AG04450 (cell line): ENCODE data around the gene GOLGA8R. TPM values are rescaled to one million over a fixed set of nuclear protein-coding genes. Genes with fewer than 3 reads are reported as not detected.
"Not testable (repeated sequence)": the region's sequence is repeated elsewhere in the genome, so short reads cannot be mapped to it uniquely, and the experiment has no call there.

ENCODE experiments used
- CTCF ChIA-PET: fragments of 300-600, 350-600 bp; formaldehyde crosslinking; extraction: SDS; loops from one replicate; lab custom pipeline; 2022; ENCODE audit warnings: antibody characterized with exemption, inconsistent platforms; lab: Charles Lee
- POLR2A ChIA-PET: fragments of 350-600 bp; formaldehyde crosslinking; extraction: SDS; loops from one replicate; lab custom pipeline; 2021; ENCODE audit warnings: antibody characterized with exemption, inconsistent platforms; lab: Yijun Ruan, JAX
- DNase-seq: peaks from one replicate; pipeline ENCODE4 v3.0.0-alpha.2; 2011; ENCODE audit warnings: low read depth, low spot score
- H3K27ac ChIP-seq: one replicate; pipeline ENCODE4 v1.5.1; 2012; ENCODE audit warnings: low read depth, low read length, control low read depth
- H3K27me3 ChIP-seq: one replicate; pipeline ENCODE4 v1.6.0; 2012; ENCODE audit warnings: low read length; ENCODE audit not compliant: control insufficient read depth, insufficient read depth
- H3K4me3 ChIP-seq: 2 replicates; pipeline ENCODE4 v1.5.1; 2011; ENCODE audit warnings: mild to moderate bottlenecking, low read depth, low read length, control low read depth
- H3K9me3 ChIP-seq: 2 replicates; pipeline ENCODE4 v1.5.1; 2012; ENCODE audit warnings: low read length; ENCODE audit not compliant: control insufficient read depth, insufficient read depth
- polyA minus RNA-seq: library from RNA; depleted of rRNA, polyadenylated mRNA; stranded (reverse); fragments of >200 nt; gene quantifications from 2 replicates; pipeline ENCODE4 v1.2.3, GENCODE V29; 2011; rRNA and poly(A)+ RNA removed
- polyA plus RNA-seq: library from polyadenylated mRNA; depleted of rRNA; stranded (reverse); fragments of >200 nt; gene quantifications from 2 replicates; pipeline ENCODE4 v1.2.3, GENCODE V29; 2011; rRNA removed

Gene GOLGA8R, protein sequence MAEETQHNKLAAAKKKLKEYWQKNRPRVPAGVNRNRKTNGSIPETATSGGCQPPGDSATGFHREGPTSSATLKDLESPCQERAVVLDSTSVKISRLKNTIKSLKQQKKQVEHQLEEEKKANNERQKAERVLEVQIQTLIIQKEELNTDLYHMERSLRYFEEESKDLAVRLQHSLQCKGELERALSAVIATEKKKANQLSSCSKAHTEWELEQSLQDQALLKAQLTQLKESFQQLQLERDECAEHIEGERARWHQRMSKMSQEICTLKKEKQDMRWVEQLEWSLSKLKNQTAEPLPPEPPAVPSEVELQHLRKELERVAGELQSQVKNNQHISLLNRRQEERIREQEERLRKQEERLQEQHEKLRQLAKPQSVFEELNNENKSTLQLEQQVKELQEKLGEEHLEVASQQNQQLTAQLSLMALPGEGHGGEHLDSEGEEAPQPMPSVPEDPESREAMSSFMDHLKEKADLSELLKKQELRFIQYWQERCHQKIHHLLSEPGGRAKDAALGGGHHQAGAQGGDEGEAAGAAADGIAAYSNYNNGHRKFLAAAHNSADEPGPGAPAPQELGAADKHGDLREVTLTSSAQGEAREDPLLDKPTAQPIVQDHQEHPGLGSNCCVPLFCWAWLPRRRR
- polyA plus RNA-seq (0.73 and 0.74 TPM in 2 replicates), polyA minus RNA-seq (0.83 and 0.96 TPM in 2 replicates)

DNA sequence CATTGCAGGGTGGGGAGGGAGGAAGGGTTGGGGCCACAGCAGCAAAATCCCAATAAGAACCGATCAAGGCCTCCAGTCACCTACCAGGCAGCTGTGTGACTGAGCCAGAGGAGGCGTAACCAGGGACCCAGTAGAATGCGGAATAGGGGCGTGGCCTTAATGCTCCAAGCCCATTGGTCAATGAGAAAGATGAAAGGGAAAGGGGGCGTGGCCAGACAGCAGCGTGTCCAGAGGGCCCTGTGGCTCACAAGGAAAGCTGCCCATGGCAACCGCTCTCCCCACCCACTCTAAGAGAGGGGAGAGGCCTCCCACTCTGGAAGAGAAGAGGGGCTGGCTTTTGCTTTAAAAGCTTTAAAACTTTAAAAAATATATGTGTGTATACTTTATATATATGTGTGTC is at the start of gene GOLGA8R:
Gene GOLGA8R (minus strand): TSS at position 101 of the 400 bp plus-strand sequence. CDS start 98 bp downstream, at position 3.
- DNase-seq, H3K27ac ChIP-seq, H3K27me3 ChIP-seq, H3K9me3 ChIP-seq, POLR2A ChIA-PET, CTCF ChIA-PET, H3K4me3 ChIP-seq: not testable (repeated sequence)

DNA sequence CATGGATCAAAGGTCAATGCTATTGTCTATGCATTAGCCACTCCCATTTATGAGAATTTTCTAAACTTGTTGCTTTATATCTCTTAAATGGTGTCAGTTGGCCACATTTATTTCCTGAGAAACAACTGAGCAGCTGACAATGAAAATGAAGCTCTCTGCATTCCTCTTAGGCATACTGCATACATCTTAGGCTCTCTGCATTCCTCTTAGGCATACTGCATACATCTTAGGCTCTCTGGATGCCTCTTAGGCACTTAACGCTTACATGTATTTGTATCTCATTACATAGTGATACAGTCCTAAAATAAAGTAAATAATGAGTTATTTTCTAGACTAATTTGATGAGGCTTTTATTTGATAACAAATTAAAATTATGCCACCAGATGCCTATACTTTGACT is 49.8 kb upstream of the GOLGA8R start:
- POLR2A ChIA-PET, H3K27me3 ChIP-seq, DNase-seq, H3K4me3 ChIP-seq, H3K27ac ChIP-seq, CTCF ChIA-PET, H3K9me3 ChIP-seq: not testable (repeated sequence)

DNA sequence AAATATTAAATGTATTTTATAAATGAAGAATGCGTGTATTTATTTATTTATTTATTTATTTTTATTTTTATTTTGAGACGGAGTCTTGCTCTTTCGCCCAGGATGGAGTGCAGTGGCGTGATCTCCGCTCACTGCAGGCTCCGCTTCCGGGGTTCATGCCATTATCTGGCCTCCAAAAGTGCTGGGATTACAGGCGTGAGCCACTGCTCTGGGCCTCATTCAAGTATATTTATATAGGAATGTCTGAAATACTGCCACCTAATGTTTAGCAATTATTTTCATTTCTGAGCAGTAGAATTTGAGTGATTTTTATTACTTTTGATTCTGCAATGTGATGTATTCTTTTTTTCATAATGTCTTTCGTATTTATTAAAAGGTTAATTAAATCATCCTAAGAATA is 48.1 kb upstream of the GOLGA8R start:
- H3K27ac ChIP-seq, POLR2A ChIA-PET, CTCF ChIA-PET, DNase-seq, H3K9me3 ChIP-seq, H3K4me3 ChIP-seq, H3K27me3 ChIP-seq: not testable (repeated sequence)

DNA sequence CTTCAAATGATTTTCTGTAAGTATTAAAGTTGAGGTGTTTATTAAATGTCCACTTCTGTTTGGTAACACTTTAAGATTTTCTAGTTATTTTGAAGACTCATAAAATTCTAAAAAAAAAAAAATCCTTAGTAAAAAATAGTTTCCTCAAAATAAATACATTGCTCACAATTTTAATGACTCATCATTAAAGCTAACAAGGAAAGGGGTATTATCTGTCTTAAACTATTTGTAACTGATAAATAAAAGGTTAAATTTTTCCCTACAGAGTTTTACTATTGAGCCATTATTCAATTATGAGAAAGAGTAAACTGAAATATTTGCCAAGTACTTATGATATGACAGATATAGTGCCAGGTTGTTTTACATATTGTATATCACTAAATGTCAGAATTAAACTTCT is 38.6 kb upstream of the GOLGA8R start:
- H3K27ac ChIP-seq, H3K9me3 ChIP-seq, H3K4me3 ChIP-seq, CTCF ChIA-PET, H3K27me3 ChIP-seq, DNase-seq, POLR2A ChIA-PET: not testable (repeated sequence)

DNA sequence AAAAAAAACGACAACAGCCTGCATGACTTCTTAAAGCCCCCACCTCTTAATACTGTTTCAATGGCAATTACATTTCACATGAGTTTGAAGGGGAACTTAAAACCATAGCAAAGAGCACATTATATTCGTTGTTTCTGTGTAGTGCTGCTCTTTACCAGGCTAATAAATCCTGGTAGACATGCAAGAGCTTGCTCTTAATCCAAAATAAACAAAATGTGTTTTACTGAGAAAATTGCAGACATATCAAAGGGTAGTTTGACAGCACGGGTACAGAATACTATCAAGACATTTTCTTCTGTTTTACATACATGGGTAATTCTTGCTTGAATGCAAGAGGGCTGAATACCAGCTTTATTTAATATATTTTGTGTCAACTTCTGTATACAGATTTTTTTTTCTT is 24.3 kb upstream of the GOLGA8R start:
- CTCF ChIA-PET, H3K27ac ChIP-seq, DNase-seq, POLR2A ChIA-PET, H3K4me3 ChIP-seq, H3K27me3 ChIP-seq, H3K9me3 ChIP-seq: not testable (repeated sequence)

DNA sequence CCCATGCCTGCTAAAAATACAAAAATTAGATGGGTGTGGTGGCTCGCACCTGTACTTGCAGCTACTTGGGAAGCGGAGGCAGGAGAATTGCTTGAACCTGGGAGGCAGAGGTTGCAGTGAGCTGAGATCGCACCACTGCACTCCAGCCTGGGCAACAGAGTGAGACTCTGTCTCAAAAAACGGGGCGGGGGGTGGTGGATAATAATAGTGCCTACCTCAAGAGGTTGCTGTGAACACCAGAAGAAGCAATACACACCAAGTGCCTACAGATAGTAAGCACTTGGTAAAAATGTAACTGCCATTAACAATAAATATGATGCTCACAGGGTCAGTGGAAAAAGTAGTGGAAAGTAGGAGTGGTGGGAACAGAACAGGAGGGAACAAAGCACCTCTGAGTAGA is 21.8 kb upstream of the GOLGA8R start:
- CTCF ChIA-PET, POLR2A ChIA-PET, H3K4me3 ChIP-seq, DNase-seq, H3K27me3 ChIP-seq, H3K27ac ChIP-seq, H3K9me3 ChIP-seq: not testable (repeated sequence)

DNA sequence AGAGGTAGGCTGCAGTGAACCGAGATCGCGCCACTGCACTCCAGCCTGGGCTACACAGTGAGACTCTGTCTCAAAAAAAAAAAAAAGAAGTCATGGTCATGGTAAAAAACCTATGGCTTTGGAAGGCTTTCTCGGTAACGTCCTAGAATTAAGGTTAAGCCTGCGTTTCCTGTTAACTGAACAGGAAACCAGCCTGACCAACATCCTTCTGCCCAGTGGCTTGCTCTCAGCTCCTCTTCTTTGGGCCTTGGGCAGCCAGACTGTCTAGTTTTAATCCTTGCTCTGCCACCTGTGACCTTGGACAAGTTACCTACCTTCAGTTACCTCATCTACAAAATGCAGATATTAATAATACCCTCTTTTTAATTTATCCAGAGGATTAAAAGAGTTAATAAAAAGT is 6.7 kb upstream of the GOLGA8R start:
- H3K27ac ChIP-seq, H3K9me3 ChIP-seq, DNase-seq, CTCF ChIA-PET, H3K4me3 ChIP-seq, H3K27me3 ChIP-seq, POLR2A ChIA-PET: not testable (repeated sequence)

DNA sequence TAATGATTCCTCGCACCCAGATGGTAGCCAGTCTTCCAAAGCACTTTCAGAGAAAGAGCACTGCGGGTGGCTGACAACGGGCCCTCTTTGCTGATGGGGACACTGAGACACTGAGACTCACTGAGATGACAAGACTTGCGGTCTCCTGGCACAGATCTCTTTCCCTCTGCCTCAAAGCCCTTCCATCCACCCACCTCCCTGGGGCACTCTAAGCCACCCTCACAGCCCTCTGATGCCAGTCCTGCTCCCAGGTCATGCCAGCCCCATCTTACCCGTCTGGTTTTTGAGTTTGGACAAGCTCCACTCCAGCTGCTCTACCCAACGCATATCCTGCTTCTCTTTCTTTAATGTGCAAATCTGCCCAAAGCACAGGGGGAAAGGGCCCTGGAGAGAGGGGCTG is 6.4 kb downstream of the GOLGA8R start:
- H3K27ac ChIP-seq, H3K4me3 ChIP-seq, DNase-seq, POLR2A ChIA-PET, H3K27me3 ChIP-seq, CTCF ChIA-PET, H3K9me3 ChIP-seq: not testable (repeated sequence)

DNA sequence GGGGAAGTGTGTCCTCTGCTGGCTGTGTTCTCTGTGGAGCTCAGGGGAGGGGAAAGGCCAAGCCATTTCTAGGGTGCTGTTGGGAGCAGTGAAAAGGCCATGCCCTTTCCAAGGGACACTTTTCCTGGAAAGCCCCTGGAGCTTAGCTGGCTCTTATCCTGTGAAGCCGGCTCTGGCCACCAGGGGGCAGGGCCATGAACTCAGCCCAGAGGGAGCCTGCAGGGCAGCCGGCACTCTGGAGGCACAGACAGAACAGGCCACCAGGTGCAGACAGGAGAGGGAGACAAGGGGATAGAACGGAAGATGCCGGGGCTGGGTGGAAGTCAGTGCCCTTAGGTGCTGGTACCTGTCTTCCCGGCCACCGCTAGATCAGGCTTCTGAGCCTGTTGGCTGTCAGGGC is 15.1 kb downstream of the GOLGA8R start:
- CTCF ChIA-PET = not testable (repeated sequence)

DNA sequence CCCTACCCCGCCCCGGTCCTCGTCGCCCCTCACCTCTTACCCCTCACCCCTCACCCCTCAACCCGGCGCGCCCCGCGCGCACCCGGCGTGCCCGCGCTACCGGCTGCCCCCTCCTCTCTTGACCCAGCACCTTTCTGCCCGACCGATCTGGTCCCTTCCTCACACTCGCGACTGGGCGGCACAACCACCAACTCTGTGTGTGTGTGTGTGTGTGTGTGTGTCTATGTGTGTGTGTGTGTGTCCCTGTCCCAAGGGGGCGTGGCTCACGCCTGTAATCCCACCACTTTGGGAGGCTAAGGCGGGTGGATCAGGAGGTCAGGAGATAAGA is 20.4 kb downstream of the GOLGA8R start:
- H3K27me3 ChIP-seq, H3K4me3 ChIP-seq, POLR2A ChIA-PET, H3K9me3 ChIP-seq, CTCF ChIA-PET, DNase-seq, H3K27ac ChIP-seq: not testable (repeated sequence)

More for the DNA sequence above, 15.1 kb downstream of the GOLGA8R start:
- H3K9me3 ChIP-seq, H3K27ac ChIP-seq, DNase-seq, H3K27me3 ChIP-seq, H3K4me3 ChIP-seq, POLR2A ChIA-PET: not testable (repeated sequence)

DNA sequence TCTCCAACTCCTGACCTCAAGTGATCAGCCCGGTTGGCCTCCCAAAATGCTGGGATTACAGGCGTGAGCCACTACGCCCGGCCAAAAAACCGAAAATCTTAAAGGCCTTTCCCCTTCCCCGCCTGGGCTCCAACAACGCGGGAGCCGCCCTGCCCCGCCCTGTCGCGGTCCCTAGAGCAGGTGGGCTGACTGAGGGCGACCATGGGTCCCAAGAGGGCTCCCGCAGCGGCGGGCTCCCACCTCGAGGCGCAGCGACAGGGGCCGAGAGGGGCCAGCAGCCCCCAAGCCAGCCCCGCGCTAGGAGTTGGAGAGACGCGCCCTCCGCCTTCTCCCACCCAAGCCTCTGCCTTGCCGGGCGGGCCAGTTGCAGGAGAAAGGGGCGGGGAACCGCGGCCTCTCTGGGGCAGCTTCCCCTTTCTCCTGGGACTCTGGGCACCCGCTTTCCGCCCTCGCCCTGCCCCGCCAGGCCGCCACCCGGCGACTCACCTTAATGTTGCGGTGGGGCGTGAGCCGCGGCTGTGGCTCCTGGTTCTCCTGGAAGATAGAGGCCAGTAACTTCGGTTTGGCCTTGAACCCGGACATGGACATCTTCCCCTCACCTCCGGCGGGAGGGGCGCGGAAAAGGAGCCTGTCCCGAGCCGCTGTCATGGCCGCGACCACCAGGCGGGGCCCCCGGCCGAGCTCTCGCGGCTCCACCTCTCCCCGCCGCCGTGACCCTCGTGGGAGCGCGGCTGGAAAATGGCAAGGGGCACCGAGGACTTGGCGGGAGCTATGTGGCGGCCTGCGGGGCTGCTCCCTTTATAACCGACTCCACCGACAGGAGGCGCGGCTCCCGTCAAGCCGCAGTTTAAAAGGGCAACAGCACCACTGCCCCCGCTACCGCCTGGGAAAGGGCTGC is 21.0 kb downstream of the GOLGA8R start, which contains the start of gene CHRFAM7A:
Gene CHRFAM7A (minus strand): TSS at position 775 of the 898 bp plus-strand sequence. CDS start 10,189 bp downstream, outside the sequence.
- CTCF ChIA-PET, H3K27me3 ChIP-seq, H3K9me3 ChIP-seq, DNase-seq, H3K27ac ChIP-seq, H3K4me3 ChIP-seq, POLR2A ChIA-PET: not testable (repeated sequence)
